VCaP (cell line): ENCODE results near the gene IL4.

Source experiments
- H3K27ac ChIP-seq: fragments of 450-650 bp; 2 replicates; pipeline ENCODE4 v1.5.1; 2017
- TF ChIP-seq, protein P1 (sequence below): fragments of 450-650 bp; conservative IDR thresholded peaks from 2 replicates; pipeline ENCODE4 v1.5.1; 2017; ENCODE audit warnings: mild to moderate bottlenecking, moderate library complexity

IL4 gene

DNA sequence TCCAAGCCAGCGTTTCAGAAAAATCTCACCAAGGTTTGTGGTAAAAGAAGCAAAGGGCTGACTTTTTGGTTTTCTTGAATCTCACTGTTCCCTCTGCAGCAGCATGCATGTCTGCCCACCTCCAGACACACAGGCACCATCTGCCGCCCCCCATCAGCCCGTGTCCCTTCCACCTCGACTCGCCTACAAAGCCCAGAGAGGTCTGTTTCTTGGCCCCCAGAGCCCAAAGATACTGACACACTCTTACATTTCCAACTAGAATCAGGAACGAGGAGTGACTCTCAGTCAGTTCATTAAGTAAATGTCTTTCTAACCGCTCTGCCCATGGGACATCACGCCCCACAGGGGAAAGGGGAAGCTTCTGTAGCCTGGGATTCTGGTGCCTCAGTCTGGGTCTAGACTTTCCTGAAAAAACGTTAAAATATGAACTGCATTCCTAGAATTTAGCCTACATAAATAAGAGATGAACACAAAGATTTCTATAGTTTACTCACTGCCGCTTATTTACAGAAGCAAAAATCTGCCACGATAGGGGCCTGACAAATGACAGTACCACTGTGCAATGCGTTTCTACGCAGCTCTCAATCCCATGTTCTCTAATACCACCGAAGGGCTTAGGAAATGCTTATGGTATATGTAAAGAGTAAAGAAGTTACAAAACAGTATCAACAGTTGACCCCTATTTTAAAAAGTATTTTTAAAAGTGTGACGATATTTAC lies 4.1 kb downstream of the IL4 start:
- TF ChIP-seq, protein P1, sequence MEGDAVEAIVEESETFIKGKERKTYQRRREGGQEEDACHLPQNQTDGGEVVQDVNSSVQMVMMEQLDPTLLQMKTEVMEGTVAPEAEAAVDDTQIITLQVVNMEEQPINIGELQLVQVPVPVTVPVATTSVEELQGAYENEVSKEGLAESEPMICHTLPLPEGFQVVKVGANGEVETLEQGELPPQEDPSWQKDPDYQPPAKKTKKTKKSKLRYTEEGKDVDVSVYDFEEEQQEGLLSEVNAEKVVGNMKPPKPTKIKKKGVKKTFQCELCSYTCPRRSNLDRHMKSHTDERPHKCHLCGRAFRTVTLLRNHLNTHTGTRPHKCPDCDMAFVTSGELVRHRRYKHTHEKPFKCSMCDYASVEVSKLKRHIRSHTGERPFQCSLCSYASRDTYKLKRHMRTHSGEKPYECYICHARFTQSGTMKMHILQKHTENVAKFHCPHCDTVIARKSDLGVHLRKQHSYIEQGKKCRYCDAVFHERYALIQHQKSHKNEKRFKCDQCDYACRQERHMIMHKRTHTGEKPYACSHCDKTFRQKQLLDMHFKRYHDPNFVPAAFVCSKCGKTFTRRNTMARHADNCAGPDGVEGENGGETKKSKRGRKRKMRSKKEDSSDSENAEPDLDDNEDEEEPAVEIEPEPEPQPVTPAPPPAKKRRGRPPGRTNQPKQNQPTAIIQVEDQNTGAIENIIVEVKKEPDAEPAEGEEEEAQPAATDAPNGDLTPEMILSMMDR = no peak
- H3K27ac ChIP-seq = no peak overlapping the region

- TF ChIP-seq, protein P1 = no peak
Observed at GRCh38 chr5:132678735-132679134, 4.9 kb downstream of the IL4 start.

DNA sequence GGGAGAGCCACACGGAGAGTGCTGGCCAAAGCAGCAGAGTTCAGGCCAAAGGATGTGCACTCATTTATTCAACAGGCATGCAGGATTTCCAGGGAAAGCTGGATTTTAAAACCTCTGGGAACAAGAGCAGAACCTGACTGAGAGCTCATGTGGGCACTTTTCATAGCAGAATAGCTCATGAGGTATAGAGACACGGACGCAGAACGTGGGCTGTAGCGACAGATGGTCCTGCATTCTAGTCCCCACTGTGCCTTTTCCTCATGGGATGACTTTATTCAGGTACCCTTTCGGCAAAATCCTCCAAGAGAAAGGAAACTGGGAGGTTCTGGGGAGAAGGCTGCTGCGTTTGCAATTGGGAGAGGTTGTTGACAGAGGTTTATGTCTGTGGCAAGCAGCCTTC lies 5.4 kb downstream of the IL4 start:
- H3K27ac ChIP-seq = no peak overlapping the region
- TF ChIP-seq, protein P1 = no peak

More at GRCh38 chr5:132678735-132679134, 4.9 kb downstream of the IL4 start:
- no peak overlapping the region for H3K27ac ChIP-seq

DNA sequence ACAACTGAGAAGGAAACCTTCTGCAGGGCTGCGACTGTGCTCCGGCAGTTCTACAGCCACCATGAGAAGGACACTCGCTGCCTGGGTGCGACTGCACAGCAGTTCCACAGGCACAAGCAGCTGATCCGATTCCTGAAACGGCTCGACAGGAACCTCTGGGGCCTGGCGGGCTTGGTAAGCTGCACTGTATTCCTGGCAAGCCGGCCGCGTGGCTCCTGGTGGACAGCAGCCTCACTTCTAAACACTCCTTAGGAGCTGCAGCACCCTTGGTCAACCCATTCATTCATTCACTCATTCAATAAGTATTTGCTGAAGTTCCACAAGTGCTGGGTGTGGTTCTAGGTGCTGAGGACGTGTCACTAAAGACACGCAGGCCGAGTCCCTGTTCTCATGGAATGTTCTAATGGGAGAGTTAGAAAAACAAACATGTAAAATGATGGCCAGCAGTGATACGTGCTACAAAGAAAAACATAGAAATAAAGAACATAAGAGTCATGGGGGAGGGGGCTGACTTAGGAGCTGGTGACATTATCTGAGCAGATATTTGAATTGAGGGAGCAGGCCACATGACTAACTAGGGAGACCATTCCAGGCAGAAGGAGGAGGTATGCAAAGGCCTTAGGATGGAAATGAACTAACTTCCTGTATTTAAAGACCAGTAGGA lies 6.1 kb downstream of the IL4 start:
- TF ChIP-seq, protein P1 = no peak

DNA sequence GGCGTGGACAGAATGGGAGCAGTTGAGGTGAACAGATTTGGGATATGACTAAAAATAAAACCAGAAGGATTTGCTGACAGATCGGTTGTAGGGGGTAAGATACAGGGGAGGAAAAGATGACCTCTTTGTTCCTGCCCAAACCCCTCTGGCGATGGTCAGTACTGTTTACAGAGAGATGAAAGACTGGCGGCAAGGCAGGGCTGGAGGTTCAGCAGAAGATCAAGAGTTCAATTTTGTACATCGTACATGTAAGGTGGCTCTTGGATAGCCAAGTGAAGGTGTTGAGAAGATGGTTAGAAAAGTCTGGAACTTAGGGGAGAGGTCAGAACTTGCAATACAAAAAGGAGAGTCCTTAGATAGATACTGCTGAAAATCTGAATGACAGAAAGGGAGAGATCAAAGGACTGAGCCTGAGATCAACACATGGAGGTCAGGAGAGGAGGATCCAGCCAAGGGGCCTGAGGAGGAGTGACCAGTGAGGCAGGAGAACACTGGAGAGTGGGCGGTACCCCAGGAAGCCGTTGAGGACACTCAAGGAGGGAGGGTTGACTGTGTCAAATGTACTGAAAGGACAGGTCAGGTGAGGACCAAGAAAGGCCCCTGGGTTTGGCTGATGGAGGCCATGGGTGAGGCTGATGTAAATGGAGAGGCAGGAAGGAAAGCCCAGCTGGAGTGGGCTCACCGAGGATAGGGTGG lies 7.1 kb downstream of the IL4 start:
- TF ChIP-seq, protein P1 = no peak
- H3K27ac ChIP-seq = no peak overlapping the region

More for the DNA sequence above, 6.1 kb downstream of the IL4 start:
- no peak overlapping the region for H3K27ac ChIP-seq

- H3K27ac ChIP-seq = no peak overlapping the region
- TF ChIP-seq, protein P1 = no peak
Observed at GRCh38 chr5:132681476-132681831, 7.7 kb downstream of the IL4 start.

DNA sequence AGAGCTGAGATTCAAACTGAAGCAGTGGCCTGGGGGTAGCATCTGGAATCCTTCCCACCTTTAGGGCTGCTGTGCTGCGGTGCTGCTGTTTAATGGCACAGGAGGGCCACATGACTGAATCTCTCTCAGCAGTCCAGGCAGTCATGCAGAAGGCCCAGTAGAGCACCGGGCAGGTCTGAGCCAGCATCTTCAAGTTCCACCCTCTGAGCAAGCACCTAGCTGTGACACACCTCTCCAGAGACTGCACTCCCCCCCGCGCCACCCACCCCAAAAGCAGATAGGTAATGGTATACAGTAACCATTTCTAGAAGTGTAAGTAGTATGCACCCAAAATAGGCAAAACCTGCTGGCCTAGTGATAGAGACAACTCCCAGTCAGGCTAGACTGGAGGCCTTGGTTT lies 8.2 kb downstream of the IL4 start:
- TF ChIP-seq, protein P1 = no peak
- H3K27ac ChIP-seq = no peak overlapping the region
